NCI-H446 (cell line): ENCODE measurements around the gene SEPHS1.
"Not testable (repeated sequence)": the region's sequence is repeated elsewhere in the genome, so short reads cannot be mapped to it uniquely, and the experiment has no call there.

ENCODE experiments used
- DNase-seq, 2 experiments: peaks; one replicate each; lab custom pipeline; 2025; lab: John Stamatoyannopoulos, UW

SEPHS1 gene, protein sequence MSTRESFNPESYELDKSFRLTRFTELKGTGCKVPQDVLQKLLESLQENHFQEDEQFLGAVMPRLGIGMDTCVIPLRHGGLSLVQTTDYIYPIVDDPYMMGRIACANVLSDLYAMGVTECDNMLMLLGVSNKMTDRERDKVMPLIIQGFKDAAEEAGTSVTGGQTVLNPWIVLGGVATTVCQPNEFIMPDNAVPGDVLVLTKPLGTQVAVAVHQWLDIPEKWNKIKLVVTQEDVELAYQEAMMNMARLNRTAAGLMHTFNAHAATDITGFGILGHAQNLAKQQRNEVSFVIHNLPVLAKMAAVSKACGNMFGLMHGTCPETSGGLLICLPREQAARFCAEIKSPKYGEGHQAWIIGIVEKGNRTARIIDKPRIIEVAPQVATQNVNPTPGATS

DNA sequence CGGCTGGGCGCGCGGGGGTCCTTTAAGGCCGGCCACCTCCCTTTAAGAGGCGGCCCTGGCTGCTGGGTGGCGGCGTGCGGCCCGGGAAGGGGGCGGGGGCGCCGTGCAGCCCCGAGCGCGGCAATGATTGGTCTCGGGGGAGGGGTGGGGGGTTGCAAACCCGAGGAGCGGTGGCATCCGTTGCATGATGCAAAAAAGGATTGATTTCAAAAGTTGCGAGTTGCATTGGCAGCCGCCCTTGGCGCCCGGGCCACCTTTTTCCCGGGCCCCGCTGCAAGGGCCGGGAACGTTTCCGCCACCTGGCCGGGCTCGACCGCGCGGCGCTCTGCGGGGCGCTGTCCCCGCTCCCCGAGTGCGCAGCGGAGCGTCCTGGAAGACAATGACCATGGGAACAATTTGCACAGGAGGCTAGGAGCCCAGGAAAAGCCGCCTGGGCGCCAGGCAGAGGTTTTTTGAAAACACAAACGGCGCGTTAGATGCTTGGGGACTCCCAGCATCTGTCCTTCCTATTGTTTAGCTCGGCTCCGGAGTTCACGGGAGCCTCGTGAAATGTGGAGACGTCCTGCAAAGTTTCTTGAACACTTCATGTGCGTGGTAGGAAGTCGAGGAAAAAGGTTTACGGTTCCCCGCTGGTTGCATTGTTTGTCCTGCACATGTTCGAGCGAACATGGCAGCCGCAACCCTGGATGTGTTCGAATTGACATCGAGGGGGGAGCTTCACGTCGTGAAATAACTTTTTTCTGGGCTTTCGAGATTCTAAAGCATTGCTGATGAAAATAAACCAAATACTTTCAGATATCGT is at the start of gene SEPHS1:
SEPHS1 (minus strand) TSS at position 78 of the 802 bp plus-strand sequence. CDS start 3,343 bp downstream, outside the sequence.
- peak; percentile 52 to 85 for DNase-seq

DNA sequence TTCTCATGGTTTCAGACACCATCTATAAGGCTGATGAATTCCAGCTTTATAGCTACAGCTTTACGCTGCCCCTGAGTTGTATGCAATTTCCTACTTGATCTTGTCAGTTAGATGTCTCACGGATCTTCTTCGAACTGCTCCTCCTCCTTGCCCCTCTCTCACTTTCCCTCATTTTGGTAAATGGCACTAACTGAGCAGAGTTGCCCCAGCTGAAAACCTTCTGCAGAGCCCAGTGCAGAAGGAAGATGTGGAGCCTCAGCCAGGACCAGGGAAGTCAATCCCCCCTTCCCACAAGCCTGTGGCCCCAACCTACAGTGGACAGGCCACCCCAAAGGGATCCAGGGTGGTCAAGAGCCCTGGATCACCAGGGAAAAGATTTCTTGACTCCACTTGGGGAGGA is 49.0 kb upstream of the SEPHS1 start:
- no peak for DNase-seq

DNA sequence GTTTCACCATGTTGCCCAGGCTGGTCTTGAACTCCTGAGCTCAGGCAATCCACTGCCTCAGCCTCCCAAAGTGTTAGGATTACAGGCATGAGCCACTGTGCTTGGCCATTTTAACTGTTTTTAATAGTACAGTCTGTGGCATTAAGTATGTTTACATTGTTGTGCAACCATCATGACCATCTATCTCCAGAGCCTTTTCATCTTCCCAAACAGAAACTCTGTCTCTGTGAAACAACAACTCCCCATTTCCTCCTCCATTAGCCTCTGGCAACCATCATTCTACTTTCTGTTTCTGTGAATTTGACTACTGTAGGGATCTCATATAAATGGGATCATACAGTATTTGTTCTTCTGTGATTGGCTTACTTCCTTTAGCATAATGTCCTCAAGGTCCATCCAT is 48.3 kb upstream of the SEPHS1 start:
- no peak for DNase-seq

DNA sequence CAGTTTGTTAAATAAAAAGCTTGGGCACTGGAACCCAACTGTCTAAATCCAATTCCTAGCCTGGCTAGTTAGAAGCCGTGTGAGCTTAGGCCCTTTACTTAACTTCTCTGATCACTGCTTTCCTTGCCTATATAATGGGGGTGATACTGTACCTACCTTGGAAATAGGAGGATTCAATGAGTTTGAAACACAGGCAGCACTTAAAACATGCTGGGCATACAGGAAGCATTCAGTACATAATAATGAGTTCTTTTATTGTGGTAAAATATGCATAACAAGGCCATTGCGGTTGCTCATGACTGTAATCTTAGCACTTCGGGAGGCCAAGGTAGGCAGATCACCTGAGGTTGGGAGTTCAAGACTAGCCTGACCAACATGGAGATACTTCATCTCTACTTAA is 47.4 kb upstream of the SEPHS1 start:
- no peak for DNase-seq

DNA sequence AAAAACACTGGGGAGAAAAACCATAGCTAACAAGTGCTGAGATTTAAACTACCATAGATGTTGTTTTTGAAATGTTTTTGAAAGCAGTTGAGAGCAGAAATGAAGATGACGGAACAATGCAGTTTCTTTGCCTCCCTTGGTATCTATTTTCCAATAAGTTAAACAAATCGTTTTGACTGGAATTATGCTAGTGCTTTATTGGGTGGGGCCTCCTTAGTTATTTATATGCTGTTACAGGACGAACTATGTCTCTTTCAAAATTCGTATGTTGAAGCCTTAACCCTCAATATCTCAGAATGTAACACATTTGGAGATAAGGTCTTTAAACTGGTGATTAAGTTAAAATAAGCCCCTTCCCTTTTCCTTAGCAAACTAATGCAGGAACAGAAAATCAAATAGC is 45.5 kb upstream of the SEPHS1 start:
- no peak for DNase-seq

DNA sequence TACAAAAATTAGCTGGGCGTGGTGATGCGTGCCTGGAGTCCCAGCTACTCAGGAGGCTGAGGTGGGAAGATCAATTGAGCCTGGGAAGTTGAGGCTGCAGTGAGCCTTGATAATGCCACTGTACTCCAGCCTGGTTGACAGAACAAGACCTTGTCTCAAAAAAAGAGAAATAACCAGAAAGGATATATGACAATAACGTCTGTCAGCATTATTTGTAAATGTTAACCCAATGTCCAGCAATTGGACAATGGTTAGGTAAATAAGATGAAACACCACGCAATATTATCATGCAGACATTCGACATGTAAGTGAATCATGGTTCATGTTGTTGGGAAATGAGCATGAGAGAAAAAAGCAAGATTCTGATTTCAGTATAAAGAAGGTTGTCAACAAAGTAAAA is 44.6 kb upstream of the SEPHS1 start:
- no peak for DNase-seq

DNA sequence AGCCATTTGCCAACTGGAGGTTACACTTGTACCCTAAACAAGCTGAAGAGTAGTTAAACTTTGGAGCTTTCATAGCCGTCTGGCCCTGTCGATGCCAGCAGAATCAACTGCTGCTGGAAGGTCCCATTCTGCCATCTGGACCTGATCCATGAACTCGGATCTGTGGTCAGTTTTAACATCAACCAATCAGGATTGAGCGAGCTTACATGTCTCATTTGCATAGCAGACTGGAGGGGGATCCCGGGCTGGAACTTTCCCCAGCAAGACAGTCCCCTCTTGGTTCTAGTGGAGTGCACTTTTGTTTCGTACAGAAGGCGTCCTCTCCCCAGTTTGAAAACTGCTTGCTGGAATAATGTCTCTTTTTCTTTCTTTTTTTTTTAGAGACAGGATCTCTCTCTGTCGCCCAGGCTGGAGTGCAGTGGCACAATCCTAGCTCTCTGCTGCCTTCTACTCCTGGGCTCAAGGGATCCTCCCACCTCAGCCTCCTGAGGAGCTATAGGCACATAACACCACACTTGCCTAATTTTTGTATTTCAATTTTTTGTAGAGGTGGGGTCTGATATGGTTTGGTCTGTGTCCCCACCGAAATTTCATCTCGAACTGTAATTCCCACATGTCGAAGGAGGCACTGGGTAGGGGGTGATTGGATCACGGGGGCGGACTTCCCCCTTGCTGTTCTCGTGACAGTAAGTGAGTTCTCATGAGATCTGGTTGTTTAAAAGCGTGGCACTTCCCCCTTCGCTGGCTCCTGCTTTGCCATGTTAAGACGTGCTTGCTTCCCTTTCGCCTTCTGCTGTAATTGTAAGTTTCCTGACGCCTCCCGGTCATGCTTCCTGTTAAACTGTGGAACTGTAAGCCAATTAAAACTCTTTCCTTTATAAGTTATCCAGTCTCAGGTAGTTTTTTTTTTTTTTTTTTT is 42.8 kb upstream of the SEPHS1 start:
- DNase-seq: peak in 1 of 2 experiments; percentile 26

DNA sequence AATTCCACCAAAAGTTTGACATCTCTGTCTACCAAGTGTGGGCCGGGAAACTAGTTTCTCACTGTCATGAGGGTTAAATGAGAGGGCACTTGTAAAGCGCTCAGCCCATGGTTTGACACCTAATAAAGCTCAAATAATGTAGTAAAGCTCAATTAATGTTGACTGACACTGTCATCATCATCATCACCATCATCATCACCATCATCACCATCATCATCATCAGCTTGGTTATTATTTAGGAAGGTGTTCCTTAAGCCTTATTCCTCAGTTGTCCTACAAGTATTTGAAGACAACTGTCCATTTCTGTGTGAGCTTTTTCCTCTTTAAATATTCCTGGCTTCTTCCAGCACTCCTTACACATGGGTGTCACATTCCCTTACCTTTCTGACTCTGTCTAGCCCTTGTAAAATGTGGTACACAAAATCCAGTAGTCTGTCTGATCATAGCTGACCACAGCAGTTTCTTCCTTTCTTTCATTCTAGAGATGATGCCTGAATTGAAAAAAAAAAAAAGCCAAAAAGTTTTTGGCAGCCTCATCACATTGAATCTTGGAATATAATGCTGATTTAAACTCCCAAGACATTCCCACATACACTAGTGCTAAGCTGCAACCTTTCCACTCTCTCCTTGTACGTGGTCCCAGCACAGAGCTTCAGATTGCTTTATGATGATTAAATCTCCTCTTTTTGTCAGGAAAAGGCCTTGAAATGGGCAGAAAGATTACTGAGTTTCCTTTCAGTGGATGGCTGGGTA is 40.6 kb upstream of the SEPHS1 start:
- DNase-seq: no peak

DNA sequence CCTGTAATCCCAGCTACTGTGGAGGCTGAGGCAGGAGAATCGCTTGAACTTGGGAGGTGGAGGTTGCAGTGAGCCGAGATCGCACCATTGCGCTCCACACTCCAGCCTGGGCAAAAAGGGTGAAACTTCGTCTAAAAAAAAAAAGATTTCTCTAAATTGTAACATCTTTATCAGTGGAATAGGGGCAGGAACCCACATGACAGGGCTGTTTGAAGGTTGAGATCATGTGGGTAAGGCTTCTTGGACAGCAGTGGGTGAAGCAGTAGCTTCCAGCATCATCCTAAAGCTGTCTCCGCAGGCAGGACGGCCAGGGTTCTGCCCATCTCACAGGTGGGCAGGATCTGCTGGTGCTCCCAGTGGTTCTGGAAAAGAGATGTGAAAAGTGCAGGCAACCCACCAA is 37.9 kb upstream of the SEPHS1 start:
- no peak for DNase-seq

DNA sequence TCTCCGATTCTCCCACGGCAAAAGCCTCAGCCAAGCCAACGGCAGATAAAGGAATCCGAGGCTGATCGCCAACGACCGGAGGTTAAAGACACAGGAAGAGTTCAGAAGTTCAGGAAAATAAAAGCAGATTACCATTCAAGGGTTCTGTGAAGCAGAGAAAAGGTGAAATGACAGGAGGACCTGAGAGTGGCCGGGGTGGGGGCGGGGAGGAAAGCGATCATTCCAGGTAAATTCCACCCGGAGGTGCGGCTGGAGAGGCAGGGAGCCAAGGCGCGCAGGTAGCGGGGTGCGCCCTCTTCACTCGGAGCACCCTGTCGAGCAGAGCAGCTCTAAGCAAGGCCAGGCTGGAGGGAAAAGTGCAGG is 35.3 kb upstream of the SEPHS1 start:
- DNase-seq: no peak

DNA sequence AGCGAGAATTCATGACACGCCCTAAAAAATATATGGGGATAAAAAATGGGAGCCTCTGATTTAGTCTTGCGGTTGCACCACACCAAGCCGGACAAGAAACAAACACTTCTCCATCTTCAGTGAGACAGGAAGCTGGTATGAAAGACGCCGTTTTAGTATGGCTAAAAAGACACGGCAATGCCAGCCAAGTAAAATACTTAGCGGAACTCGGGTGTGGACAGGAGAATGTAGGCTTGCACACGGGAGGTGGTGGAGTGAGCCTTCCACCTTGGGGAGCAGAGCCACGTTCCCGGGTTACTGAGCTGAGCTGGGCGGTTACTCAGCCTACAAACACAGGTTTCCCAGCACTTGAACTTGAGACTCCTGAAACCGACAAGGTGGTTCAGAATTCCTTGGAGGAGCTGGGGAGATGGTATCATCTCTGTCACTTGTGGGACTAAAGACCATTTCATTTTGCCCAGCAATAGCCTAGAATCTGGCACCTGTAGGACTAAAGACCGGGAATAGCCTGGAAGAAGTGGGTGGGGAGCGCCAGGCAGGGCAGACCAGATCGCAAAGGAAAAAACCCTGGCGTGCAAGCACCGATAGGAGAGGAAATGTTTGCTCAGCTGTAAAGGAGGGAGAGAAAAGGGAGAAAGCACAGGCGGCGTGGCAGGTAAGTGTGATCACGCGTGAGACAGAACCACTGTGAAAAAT is 34.8 kb upstream of the SEPHS1 start:
- no peak for DNase-seq

DNA sequence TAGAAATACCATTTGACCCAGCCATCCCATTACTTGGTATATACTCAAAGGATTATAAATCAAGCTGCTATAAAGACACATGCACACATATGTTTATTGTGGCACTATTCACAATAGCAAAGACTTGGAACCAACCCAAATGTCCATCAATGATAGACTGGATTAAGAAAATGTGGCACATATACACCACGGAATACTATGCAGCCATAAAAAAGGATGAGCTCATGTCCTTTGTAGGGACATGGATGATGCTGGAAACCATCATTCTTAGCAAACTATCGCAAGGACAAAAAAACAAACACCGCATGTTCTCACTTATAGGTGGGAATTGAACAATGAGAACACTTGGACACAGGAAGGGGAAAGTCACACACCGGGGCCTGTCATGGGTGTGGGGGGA is 31.0 kb upstream of the SEPHS1 start:
- not testable (repeated sequence) for DNase-seq

DNA sequence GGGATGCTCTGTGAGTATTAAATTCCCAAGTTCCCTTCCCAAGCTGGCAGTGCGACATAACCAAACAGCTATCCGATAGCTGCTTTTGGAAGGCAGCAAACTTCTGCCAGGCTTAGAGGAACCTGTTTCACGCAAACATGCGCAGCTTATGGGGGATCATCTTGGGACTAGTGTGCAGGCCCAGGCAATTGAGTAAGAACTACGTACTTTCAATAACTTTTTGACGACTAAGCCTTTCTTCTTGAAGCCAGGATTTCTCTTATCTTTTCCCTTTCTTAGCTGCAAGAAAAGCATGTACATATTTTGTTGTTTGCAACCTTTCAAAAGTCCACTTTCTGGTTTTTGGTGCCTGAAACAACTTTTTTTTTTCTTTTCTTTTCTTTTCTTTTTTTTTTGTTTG is 28.7 kb upstream of the SEPHS1 start:
- DNase-seq: no peak

DNA sequence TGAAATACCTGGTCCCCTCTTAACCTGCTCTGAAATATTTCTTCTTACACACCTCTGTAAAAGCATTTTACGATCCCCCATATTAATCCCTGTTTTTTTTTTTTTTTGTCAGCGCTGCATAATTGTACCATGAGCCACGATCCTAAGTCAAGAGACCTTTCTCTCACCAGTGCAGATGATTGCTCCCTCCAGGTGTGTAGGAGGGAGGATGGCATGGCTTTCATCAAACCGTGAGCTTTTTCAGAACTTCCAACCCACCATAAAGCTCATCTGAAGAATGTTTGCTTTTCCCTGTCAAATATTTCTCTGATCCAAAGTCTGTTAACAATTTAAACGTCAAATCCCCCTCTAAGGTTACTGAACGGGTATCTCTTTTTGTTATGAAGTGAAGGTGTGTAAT is 28.2 kb upstream of the SEPHS1 start:
- no peak for DNase-seq

DNA sequence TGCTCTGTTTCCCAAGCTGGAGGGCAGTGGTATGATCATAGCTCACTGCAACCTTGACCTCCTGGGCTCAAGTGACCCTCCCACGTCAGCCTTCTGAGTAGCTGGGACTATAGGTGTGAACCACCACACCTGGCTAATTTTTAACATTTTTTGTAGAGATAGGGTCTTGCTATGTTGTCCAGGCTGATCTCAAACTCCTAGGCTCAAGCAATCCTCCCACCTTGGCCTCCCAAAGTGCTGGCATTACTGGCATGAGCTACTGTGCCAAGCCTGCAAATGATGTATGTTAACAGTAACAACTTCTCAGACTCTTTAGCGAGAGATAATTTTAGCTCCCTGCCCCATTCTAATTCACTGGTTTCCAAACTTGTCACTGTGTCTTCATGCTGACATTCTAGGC is 27.7 kb upstream of the SEPHS1 start:
- DNase-seq: no peak

DNA sequence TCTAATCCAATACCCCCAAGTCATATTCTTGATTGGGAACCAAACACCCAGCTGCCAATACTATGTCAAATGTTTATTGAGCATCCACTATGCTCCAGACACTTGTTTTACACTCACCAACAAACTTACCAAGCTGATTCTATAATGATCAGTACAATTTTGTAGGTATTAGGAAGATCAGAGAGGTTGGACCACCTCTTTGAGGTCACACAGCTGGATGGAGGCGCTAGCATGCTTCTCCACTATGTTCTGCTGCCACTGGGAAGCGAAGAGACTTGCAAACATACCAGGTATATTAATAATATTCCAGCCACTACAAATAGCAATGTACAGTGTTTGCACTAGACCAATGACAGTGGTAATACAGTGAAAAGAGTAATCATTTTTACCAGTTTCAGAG is 25.6 kb upstream of the SEPHS1 start:
- no peak for DNase-seq

DNA sequence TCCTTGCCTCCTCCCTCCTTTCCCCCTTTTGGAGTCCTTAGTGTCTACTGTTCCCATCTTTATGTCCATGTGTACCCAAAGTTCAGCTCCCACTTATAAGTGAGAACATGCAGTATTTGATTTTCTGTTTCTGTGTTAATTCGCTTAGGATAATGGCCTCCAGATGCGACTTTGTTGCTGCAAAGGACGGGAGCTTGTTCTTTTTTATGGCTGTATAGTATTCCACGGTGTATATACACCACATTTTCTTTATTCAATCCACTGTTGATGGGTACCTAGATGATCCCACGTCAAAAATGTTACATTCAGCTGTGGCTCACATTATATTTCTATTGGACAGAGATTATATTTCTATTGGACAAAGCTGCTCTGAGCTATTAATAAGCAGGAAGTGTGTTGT is 24.4 kb upstream of the SEPHS1 start:
- DNase-seq: no peak

DNA sequence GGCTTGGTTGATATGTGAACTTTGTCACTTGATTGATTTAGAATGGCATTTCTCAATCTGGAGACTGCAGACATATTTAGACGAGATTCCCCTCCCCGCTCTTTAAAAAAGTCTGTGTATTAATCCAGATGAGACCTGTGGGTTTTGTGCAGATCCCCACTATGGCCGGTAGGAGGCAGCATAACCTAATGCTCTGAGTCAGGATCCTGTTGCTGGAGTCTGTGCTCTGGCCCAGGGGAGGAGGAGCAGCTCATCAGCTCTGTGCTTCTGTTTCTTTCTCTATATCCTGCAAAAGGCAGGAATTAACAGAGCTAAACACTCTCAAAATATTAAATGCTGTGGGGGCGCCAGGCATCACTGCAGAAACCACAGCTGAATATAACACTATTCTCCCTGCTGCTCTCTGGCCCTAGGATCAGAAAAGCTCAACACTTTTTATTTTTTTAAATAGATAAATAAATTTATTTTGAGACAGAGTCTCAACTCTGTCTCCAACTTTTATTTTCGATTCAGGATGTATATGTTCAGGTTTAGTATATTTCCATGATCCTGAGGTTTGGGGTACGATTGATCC is 23.9 kb upstream of the SEPHS1 start:
- DNase-seq: peak; percentile 60 to 84

DNA sequence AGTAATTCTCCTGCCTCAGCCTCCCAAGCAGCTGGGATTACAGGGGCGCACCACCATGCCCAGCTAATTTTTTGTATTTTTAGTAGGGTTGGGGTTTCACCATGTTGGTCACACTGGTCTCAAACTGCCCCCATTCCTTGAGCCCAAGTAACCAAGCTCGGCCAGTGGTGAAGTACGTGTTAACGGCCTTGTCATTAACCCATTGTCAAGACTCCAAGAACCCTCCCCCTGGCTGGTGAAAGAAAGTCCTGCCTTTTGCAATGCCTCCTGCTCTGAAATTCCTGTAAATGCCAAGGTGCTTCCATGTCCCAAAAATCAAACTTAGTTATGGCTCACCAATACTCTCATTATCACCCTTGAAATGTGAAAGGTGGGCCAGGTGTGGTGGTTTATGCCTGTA is 18.8 kb upstream of the SEPHS1 start:
- no peak for DNase-seq

DNA sequence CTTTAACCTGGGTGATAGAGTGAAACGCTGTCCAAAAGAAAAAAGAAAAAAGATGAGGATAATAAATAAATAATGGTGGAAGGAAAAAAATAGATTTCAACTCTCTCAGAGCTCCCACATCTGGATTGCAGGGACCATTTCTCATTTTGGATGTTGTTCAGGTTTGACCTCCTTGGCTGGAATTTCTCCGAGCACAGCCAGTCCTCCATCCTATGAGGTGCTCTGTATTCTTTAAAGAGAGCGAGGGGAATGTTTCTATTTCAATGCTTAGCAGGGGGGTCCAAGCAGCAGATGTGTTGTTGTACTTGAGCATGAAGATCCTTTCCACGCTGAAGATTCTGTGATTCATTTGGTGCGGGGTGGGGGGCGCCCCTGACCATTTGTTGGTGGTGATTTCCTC is 17.7 kb upstream of the SEPHS1 start:
- DNase-seq: no peak

DNA sequence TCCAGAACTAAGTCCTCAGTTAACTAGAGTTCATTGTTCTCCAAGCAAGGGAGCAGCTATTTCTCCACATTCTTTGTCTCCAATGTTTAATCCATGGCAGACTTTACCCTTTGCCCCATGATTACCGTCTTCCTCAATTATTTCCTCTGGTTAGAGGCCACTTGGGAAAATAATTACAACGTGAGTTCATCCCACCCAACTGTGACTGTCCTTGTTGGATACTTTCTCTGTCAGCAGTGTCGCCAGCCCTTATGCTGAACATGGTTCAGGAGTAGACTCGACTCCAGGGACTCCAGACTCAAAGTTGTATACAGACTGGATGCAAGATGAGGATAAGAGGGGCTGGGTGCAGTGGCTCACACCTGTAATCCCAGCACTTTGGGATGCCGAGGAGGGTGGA is 17.1 kb upstream of the SEPHS1 start:
- no peak for DNase-seq
